Stimulated activated naive CD8-positive, alpha-beta T cell treated with anti-CD3 and anti-CD28 coated beads, Interleukin-15, Interleukin-2, amounts not matched to agents 100 U/mL and 50 U/mL, for 24 hours (primary cell): ENCODE measurements around the gene RGL1.

Experiments
- ATAC-seq: fragments of 150-1000 bp; cut with Tn5 transposase; one replicate; pipeline ENCODE4 v1.10.0; 2021
- DNase-seq: peaks from one replicate; pipeline ENCODE4 v3.0.0; 2021

Gene RGL1

GRCh38 chr1:183891158-183891856, 86.4 kb downstream of the RGL1 start:
- ATAC-seq (no peak), DNase-seq (no peak)

- ATAC-seq = no peak
These were observed 87.5 kb downstream of the RGL1 start for GRCh38 chr1:183892351-183892793.

GRCh38 chr1:183893561-183894289, 88.8 kb downstream of the RGL1 start:
- DNase-seq = no peak
- no peak for ATAC-seq

More at GRCh38 chr1:183892351-183892793, 87.5 kb downstream of the RGL1 start:
- DNase-seq = no peak

- no peak for ATAC-seq
- no peak for DNase-seq
These were observed 89.3 kb downstream of the RGL1 start for GRCh38 chr1:183894290-183894565.

- ATAC-seq = peak; percentile 80
- no peak for DNase-seq
These were observed 91.6 kb downstream of the RGL1 start for GRCh38 chr1:183896466-183897048.

GRCh38 chr1:183898001-183898396, 93.1 kb downstream of the RGL1 start:
- no peak for ATAC-seq
- DNase-seq = no peak

GRCh38 chr1:183898610-183899009, 93.7 kb downstream of the RGL1 start:
- ATAC-seq (no peak), DNase-seq (no peak)

GRCh38 chr1:183901748-183902330, 96.9 kb downstream of the RGL1 start:
- DNase-seq = no peak
- peak; percentile 62 for ATAC-seq

- ATAC-seq = no peak
These were observed 98.2 kb downstream of the RGL1 start for GRCh38 chr1:183903101-183903500.

GRCh38 chr1:183905508-183906113, 100.7 kb downstream of the RGL1 start:
- ATAC-seq (no peak), DNase-seq (no peak)

More at GRCh38 chr1:183903101-183903500, 98.2 kb downstream of the RGL1 start:
- no peak for DNase-seq

GRCh38 chr1:183907070-183907469, 102.2 kb downstream of the RGL1 start:
- DNase-seq = no peak
- no peak for ATAC-seq

GRCh38 chr1:183908079-183908478, 103.2 kb downstream of the RGL1 start:
- ATAC-seq (no peak), DNase-seq (no peak)

GRCh38 chr1:183909672-183910071, 104.8 kb downstream of the RGL1 start:
- DNase-seq (no peak), ATAC-seq (no peak)

GRCh38 chr1:183910845-183911244, 105.9 kb downstream of the RGL1 start:
- ATAC-seq (no peak), DNase-seq (no peak)

- ATAC-seq (no peak), DNase-seq (peak; percentile 22)
These were observed 106.4 kb downstream of the RGL1 start for GRCh38 chr1:183911285-183911684.

- no peak for DNase-seq
- ATAC-seq = no peak
These were observed 107.5 kb downstream of the RGL1 start for GRCh38 chr1:183912265-183912886.

- ATAC-seq (no peak), DNase-seq (no peak)
These were observed 108.7 kb downstream of the RGL1 start for GRCh38 chr1:183913567-183913993.

- DNase-seq (no peak), ATAC-seq (no peak)
These were observed 109.4 kb downstream of the RGL1 start for GRCh38 chr1:183914276-183914675.

- DNase-seq (no peak), ATAC-seq (no peak)
These were observed 110.0 kb downstream of the RGL1 start for GRCh38 chr1:183914891-183915290.

GRCh38 chr1:183915625-183916510, 110.9 kb downstream of the RGL1 start:
- peak; percentile 100 for ATAC-seq
- DNase-seq = peak; percentile 73

GRCh38 chr1:183916574-183916973, 111.7 kb downstream of the RGL1 start:
- ATAC-seq = no peak
- DNase-seq = no peak
